Renal pelvis (tissue), 4 donors: ENCODE data around the gene ITGAD. TPM values are rescaled to one million over a fixed set of nuclear protein-coding genes. Genes with fewer than 3 reads are reported as not detected.
"Not testable (repeated sequence)": the region's sequence is repeated elsewhere in the genome, so short reads cannot be mapped to it uniquely, and the experiment has no call there.

Experiments used
- DNase-seq: peaks from one replicate; pipeline ENCODE4 v3.0.0-alpha.2; 2013
- polyA plus RNA-seq, 3 donors: library from polyadenylated mRNA; unstranded; fragments of 120-200 nt; gene quantifications; one replicate each; pipeline ENCODE4 v1.2.1, GENCODE V29; 2013; ENCODE audit not compliant: insufficient read length in 3 of 3

The ITGAD gene
- polyA plus RNA-seq, 3 donors = 0.28 to 0.46 TPM; not detected in 1

DNA sequence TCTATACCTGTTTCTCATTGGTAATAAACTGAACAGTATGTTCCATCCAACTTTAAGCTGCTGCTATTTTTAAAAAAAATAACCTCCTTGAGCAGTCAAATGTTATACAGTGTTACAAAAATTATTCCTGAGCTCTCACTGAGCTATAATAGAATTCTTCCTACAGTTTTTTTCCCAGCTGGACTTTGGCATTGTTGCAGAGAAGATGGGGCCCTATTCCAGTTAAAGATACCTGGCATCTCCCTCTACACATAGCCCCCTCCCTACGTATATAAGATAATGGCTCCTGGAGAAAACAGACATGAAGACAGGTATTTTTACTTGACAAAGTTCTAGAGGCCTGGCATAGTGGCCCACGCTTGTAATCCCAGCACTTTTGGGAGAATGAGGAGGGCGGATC is 36.7 kb downstream of the ITGAD start:
- DNase-seq = no peak

DNA sequence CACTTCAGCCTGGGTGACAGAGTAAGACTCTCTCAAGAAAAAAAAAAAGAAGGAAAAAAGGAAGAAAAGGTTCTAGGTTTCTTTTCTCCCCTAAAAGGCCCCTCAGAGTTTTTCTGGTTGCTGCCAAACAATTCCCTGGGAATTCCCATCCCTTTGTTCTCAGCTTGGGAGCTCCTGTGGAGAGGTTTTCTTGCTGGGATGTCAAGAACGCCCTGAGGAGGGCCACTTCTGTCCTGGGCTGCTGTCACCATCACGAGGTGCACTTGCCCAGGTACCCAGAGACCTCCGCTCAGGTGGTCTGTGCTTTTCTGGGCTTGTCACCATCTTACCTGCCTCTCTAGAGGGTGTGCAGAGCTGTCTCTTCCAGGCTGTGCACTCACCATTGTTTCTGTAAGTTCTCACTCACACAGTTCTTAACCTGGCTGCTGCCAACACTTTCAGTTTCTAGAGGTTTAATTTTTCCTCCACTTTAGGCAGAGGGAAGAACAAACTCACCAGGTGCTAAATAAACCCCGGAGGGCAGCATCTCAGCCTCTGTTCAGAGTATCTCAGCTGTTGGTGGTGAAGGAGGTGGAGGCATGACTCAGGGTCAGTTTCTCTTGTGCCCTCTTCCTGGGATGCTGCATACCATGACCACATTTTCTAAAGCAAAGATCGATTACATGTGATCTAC is 37.4 kb downstream of the ITGAD start:
- no peak for DNase-seq

DNA sequence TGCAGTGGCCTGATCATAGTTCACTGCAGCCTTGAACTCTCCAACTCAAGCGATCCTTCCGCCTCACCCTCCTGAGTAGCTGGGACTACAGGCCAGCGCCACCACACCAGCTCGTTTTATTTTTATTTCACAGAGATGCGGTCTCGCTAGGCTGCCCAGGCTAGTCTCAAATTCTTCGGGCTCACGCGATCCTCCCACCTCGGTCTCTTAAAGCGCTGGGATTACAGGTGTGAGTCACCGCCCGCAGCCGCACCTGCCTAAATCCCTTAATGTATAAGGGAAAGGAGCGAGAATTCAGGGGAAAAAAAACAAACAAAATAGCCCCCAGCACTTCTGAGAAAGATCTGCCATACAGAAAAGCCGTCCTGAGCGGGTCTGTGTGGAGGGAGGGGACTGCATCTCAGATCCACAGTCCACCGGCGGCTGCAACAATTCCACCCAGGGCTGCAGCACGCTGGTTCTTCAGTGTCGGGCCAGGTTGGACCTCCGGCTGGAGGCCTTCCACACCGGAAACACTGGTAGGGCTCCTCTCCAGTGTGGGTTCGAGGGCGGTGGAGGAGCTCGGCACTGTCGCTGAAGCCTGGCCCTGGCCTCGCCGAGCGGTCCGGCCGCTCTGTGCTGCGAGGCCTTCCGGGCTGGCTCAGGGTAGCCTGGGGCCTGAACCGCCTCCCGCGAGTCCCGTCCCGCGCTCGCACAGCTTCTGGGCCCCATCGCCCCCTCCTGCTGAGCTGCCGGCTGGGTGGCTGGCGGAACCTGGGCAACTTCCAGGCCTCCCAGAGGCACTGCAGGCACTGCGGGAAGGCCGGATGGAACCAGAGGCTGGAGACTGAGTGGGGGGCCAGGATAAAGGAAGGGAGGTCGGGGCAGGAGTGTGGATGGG is 42.4 kb downstream of the ITGAD start:
- DNase-seq = no peak

DNA sequence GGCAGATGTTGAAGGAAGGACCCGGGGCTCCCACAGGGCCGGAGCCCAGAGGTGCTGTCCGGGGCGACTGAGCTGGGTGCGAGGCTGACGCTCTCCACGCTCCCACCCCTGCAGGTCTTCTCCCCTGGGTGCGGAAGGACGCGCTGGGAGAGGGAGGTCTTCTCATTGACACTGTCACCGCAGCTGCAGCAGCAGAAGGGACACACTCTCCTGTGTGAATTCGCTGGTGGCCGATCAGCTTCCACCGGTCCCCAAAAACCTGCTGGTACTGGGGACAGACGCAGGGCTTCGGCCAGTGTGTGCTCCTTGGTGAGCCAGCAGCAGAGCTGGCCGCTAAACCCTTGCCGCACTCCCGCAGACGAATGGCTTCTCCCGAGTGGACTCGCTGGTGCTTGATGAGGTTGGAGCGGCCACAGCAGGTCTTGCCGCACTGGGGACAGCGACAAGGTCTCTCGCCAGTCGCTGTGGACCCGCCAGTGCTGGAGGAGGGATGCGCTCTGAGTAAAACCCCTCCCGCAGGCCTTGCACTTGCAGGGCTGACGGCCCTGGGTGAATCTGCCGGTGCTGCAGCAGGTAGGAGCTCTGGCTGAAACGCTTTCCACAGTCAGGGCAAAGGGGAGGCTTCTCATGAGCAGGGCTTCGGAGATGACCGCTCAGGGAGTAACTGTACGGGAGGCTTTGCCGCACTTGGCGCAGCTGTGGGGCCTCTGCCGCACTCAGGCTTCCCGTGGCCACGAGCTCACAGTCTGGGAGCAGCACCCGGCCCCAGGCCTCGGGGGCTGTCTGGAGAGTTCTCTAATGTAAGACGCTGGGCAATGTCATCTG is 43.3 kb downstream of the ITGAD start:
- DNase-seq = no peak

DNA sequence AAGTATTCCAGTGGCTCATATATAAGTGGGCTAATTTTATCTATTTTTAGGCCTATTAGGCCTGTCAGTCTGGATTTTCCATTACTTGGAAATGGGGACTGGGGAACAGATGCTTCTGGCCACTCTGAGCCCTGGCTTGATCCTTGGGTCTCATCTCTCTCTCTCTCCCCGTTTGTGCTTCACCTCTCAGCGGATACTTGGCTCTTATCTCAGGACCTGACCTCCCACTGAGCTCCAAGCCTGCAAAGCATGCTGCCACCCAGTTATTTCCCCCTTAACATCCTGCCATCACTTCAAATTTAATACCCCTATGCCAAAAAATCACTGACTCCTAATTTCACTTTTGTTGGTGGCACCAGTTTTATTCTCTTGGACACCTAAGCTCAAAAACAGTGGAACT is 45.3 kb downstream of the ITGAD start:
- DNase-seq = no peak

DNA sequence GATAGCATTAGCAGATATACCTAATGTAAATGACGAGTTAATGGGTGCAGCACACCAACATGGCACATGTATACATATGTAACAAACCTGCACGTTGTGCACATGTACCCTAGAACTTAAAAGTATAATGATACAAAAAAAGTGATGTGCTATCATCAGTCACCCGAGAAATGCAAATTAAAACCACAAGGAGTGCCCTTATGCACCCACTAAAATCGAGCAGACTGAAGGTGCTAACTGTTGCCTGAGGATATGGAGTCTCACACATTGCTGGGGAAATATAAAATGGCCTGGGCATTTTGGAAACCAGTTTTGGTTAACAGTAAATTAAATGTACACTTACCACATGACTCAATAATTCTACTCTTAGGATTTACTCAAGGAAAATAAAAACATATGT is 45.9 kb downstream of the ITGAD start:
- DNase-seq = not testable (repeated sequence)

DNA sequence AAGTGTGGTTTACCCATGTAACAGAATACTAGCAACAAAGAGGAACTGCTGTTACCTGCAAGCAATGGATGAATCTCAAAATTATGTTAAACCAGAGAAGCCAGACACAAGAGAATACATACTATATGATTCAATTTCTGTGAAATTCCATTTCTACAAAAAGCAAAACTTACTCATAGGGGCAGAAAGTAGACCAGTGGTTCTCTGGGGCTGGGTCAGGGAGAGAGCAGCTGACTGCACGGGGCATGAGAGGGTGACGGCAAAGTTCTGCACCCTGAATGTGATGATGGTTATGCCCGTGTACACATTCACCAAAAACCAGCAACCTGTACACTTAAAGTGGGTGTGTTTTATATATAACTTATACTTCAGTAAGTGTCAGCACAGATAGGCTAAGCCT is 46.4 kb downstream of the ITGAD start:
- DNase-seq = no peak

DNA sequence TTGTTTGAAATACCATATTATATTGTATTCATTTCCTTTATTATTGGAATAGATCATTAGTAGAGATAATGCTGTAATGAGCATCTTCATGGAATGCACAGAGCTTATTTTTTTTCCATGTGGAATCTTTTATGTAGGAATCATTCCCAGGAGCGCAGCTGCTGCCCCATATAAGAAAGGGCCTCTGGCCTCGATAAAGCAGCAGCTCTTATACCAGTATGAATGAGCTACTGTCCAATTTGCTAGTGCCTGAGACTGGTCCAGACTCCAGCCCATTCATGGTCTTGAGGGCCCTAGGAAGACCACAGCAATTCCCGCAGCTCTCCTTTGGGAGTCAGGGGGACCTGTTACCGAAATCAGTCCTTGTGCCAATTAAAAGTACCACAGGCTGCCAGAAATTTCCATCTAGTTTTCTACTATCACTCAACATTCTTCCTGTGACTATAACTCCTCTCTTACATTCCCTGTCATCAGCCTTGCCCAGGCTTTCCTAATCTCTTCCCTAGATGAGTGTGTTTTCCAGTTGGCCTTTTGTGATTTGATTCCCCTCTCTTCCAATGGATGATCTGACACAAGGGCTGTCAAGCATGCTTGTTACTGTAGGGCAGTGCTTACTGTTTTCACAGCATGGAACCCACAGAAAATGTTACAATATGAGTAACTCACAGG is 47.5 kb downstream of the ITGAD start:
- no peak for DNase-seq

DNA sequence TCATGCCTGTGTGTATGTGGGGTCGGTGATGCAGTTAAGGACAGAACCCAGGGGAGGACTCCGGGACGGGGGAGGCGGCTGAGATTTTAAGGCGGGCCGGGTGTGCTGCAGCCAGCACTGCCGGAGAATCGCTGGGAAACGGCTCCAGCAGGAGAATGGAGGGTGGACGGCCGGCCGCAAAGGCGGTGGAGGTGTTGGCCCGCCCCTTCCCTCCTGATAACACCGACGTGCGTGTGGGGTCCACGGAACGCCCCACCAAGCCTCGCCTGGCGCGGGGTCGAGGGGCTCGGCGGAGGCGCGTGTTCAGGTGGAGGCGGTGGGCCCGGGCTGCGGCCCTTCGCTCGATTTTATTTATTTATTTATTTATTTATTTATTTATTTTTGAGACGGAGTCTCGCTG is 48.8 kb downstream of the ITGAD start:
- DNase-seq = no peak

DNA sequence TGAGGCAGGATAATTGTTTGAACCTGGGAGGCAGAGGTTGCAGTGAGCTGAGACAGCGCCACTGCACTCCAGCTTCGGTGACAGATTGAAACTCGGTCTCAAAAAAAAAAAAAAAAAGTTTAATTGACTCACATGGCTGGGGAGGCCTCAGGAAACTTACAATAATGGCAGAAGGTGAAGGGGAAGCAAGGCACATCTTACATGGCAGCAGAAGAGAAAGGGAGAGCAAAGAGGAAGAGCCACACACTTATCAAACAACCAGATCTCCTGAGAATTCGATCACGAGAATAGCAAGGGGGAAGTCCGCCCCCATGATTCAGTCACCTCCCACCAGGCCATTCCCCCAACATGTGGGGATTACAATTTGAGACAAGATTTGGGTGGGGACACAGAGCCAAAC is 52.8 kb downstream of the ITGAD start:
- not testable (repeated sequence) for DNase-seq

DNA sequence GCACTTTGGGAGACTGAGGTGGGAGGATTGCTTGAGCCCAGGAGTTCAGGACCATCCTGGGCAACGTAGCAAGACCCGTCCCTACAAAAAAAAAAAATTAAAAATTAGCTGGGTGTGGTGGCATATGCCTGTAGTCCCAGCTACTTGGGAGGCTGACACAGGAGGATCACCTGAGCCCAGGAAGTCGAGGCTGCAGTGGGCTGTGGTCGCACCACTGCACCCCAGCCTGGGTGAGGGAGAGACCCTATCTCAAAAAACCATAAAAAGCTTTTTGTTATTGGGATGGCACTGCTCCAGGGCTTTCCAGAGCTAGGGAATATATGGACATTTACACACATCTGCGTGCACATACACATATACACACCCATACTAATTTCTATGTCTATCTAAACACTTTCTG is 58.1 kb downstream of the ITGAD start:
- DNase-seq = no peak

DNA sequence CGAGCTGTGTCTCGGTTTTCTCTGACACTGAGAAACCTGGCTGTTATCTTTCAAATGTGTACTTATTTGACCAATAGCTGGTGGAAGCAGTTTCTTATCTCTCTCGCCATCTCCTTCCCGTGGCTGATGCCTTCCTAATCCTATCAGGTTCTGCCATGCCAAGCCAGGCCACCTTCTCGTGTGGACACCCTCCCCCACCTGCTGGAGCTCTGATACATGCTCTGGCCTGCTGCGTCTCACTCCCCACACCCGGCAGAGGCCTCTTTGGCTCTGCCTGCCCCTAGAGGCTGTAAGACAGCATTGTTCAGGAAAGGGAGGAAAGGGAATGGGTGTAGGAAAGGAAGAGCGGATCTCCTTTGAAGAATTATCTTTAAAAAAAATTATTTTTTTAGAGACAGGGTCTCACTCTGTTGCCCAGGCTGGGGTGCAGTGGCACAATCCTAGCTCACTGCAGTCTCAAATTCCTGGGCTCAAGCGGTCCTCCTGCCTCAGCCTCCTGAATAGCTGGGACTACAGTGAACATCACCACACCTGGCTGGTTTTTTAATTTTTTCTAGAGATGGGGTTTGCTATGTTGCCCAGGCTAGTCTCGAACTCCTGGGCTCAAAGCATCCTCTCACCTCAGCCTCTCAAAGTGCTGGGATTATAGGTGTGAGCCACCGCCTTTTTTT is 58.7 kb downstream of the ITGAD start:
- peak; percentile 78 for DNase-seq

DNA sequence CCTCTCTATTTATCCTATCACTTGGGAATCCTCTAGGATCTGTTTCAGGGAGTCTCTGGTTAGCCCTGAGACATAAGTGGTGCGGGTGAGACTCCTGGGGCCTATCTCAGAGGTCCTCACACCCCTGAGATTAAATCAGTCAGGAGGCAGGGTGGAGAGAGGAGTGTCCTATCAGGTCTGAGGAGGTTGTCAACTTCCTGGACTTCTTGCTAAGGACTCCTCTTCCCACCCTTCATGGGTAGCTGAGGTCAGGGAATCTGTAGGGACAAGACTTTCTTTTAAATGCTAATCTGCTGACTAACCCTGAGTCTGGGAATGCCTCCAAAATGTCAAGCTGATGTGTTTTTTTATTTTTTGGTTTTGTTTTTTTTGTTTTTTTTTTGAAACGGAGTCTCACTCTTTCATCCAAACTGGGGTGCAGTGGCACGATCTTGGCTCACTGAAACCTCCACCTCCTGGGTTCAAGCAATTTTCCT is 59.5 kb downstream of the ITGAD start:
- no peak for DNase-seq

DNA sequence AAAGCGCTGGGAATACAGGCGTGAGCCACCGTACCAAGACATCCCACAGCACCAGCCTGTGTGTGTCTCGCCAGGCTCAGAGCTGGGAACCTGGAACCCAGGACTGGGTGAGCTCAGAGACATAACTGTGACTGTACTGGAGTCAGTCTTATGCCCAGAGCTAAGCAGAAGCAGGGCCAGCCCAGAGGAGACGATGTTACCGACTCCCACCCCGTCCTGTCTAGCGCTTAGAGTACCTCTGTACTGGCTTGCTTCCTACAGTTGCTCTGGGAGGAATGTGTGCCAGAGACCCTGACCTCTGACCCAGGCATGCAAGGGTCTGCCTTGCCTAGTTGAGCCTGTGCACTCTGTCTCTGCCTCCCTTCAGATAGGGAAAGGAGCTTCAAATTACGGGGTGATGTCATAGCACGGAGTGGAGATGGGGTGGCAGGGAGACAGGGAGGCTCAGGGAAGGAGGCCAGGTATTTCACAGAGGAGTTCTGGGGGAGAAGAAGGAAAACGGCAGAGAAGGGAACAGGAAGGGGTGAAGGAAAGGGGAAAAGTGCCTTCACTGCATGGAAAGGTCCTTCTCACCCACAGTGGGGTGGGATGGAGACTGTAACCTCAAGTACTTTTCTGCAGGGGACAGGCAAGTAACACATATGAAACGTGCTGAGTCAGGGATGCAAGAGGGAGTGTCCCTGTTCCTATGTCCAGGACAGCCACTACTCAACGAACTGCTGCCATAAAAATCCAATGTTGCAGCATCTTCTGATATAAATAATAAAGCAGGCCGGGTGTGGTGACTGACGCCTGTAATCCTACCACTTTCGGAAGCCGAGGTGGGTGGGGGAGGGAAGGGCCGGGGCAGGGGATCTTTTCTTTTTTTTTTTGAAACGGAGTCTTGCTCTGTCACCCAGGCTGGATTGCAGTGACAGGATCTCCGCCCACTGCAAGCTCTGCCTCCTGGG is 60.4 kb downstream of the ITGAD start:
- DNase-seq = no peak

DNA sequence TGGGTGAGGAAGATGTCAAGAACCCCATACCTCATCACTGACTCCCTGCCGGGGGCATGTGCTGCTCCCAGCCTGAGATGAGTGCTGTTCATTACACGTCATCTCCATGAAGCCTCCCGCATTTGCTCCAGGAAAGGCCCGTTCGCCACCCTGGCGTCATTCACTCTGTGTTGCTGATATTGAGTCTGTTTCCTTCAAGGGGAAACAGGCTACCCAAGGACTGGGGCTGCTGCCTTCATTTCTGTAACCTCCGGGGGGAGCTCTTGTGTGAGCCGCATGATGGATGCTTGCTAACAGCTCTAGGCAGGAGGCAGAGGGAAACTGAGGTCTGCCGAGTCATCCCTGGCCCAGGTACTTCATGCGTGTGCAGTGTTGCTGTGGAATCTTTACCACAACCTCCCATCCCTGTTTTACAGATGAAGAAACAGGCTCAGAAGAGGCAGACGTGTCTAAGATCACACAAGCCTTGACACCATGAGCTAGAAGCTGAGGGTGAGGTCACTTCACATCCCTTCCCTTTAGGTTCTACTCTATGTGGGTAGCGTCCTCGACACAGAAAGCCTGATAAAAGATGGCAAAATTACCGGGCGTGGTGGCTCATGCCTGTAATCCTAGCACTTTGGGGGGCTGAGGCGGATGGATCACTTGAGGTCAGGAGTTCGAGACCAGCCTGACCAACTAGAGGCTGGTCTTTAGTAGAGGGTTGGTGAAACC is 62.6 kb downstream of the ITGAD start:
- DNase-seq = no peak

DNA sequence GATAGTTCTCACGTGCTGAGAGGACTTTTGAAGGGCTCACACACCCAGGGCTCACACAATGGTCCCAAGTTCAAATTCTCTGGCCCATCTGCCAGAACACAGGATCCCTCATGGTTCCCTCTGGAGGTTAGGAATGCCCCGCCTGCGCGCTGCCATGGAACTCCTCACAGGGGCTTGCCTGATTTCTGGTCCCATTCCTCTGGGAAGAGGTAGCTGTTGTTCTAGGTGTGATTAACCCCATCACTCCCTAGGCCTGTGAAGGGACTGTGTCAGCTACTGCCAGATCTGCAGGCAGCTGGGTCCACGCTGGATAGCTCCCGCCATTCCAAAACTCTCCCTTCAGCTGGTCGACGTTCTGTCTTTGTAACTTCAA is 63.8 kb downstream of the ITGAD start:
- no peak for DNase-seq

DNA sequence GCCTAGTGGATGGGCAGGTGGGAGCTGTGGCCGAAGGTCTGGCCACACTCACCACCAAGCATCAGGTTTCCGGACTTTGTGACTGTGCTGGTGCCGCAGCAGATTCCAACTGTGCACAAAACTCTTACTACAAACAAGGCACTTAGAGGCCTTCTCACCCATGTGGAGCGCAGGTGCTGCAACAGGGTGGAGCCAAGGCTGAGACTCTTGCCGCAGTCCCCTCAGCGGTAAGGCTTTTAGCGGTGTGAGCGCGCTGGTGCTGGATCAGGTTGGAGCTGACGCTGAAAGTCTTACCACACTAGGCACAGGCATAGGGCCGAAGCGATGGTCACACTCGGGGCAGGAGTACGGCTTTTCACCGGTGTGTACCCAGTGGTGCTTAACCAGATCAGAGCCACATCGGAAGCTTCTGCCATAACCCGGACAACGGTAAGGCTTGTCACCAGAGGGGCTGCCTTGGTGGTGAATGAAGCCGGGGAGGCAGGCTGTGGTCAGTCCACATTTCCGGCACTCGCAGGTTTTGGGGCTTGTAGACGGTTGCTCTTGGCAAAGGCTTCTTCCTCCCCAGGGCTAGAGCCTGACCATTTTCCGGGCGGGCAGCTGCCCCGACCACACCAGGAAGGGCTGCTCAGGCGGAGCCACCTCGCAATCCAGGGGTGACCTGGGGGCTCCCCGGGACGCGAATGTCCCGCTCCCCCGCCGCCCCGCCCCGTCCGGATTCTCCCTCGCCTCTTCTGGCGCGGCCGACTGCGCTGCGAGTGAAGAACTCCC is 65.1 kb downstream of the ITGAD start:
- peak; percentile 40 for DNase-seq

DNA sequence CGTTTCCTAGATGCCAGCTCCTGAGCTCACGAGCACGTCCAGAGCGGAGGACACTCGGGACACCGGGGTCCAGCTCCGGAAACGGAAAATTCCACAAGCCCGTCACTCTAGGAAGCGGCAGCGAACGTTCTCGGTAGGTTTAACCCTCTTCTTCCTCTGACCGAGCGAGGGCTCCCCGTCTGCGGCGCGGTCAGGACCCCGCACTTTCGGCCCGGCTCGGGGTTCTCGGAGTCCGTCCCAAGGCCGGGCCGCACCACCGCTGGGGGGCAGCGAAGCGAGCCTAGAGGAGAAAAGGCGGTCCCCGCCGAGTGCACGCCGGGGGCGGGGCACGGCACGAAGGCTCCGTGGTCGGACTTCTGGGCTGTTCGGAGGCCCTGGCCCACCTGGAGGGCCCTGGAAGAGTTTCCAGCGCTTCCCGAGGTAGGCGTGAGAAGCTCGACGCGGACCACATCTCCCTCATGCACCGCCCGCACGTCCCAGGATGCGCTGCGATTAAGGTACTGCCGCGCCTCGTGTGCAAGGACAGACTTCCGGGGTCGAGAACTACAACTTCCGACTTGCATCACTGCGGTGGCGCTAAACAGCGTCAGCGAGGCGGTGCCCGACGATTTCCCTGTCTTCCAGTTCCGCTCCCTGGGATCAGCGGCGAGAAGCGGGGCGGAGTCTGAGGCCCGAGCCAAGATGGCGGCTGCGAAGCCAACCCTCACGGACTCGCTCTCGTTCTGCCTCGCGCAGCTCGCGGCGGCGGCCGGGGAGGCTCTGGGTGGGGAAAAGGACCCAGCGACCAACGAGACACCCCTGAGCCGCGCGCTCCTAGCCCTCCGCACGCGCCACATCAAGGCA is 65.9 kb downstream of the ITGAD start, which contains the start of gene ARMC5:
ARMC5 (plus strand) TSS at position 658 of the 843 bp plus-strand sequence; CDS start at position 682, 24 bp downstream.
- peak; percentile 98 for DNase-seq
